Measurements from ENCODE around the gene CYSTM1. TPM values are rescaled to one million over a fixed set of nuclear protein-coding genes. Genes with fewer than 3 reads are reported as not detected.
"Not testable (repeated sequence)": the region's sequence is repeated elsewhere in the genome, so short reads cannot be mapped to it uniquely, and the experiment has no call there.

Gene CYSTM1
- polyA plus RNA-seq, 10 donors = 19.6 to 40.6 (median 37.0) TPM

DNA sequence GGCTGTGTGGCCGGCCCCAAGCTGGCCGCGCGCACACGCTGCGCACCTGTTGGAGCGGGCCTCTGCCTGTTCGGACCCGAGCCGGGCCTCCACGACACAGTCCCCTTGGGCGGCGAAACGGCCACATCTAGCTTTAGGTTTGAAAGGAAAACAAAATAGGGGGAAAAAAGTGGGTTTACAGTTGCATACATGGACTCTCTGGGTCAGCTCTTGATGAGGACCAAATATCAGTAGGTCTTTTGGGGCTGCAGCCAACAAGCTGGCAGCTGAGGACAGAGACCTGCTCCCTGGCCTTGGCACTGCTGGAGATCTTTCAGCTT, 28.5 kb upstream of the CYSTM1 start:
- no peak for DNase-seq

DNA sequence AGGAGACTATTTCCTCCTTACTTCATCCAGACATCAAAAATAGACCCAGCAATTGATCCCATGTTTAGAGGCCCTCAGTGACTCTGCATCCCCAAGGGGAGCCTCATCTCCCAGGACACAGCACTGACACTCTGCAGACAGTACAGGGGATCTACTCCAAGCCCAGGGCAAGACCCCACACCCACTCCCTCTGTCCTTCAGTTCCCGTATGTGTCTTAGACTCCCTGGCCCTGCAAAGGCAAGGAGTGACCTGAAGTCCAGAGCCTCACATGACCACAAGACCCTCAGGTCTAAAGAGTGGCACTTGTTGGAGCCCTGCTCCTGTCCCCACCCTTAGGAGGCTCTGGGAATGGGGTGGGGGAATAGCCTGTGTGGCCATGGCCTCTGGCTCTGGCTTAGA, 27.5 kb upstream of the CYSTM1 start:
- DNase-seq = no peak

DNA sequence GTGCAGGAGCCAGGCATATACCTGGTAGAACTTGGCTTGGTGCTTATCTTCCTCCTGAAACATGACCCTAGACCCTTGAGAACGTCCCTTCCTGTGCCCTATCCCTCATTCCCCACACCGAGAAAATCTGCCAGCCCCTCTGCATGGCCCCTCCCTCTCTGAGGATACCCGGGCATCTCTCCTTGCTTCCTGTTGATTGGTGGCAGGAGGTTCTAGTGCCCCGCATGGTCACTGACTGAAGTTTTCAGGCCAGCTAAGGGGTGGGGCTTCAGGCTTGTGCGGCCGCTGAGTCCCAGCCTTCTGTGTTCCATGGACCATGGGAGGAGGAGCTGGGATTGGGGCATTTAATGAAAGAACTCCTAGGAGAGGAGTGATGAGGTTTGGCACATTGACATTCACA, 26.5 kb upstream of the CYSTM1 start:
- no peak for DNase-seq

DNA sequence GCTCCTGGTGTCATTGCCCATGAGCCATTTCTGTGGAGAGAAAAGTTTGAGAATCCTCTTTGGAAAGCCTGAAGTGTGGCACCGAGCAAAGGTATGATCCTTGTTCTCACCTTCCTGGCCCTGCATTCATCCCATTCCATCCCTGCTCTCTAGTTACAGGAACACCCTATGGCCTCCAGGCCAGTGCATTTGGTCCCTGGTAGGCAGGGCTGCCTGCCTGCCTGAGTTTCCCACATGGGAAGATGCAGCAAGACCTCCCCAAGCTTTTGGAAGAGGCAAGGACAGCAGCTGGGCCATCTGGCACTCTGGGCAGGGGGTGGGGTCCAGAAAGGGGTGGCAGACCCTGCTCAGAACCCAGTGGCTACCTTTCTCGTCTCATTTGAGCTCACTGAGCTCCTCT, 24.8 kb upstream of the CYSTM1 start:
- no peak for DNase-seq

DNA sequence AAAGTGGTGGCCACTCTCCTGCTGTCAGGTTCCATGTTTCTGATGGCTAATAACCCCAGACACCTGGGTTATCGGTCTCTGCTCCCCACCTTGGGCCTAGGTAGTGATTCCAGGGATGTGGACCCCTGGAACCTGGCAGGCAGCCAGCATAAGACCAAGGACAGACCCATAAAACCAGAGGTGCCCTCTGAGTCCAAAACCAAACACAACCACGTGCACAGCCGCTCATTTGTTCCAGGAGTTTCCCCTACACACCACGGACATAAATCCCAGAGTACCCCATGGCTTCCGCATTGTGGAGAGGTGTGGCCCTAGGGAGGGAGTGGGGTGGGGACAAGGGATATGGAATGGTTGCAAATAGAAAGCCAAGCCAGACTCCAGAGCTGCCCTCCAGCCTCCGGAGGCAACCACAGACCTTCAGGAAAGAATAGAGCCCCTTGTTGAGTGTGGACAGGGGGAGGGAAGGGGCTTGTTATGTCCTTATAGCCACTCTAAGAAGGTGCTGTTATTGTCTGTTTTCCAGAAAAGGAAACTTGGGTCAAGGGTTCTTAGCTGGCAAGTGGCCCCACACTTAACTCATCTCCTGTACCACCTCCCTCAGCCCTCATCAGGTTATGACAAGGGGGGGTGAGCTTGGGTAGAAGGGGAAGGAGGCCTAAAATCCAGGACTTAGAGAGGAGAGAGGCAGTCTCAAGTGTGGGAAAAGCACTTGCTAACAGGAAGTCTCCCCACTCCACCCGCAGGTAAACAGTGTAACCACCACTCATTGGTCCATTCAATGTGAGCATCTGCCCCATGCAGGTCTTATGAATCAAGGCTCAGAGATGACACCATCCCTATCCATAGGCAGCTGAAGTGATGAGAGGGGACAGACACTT, 23.6 kb upstream of the CYSTM1 start:
- DNase-seq = no peak

DNA sequence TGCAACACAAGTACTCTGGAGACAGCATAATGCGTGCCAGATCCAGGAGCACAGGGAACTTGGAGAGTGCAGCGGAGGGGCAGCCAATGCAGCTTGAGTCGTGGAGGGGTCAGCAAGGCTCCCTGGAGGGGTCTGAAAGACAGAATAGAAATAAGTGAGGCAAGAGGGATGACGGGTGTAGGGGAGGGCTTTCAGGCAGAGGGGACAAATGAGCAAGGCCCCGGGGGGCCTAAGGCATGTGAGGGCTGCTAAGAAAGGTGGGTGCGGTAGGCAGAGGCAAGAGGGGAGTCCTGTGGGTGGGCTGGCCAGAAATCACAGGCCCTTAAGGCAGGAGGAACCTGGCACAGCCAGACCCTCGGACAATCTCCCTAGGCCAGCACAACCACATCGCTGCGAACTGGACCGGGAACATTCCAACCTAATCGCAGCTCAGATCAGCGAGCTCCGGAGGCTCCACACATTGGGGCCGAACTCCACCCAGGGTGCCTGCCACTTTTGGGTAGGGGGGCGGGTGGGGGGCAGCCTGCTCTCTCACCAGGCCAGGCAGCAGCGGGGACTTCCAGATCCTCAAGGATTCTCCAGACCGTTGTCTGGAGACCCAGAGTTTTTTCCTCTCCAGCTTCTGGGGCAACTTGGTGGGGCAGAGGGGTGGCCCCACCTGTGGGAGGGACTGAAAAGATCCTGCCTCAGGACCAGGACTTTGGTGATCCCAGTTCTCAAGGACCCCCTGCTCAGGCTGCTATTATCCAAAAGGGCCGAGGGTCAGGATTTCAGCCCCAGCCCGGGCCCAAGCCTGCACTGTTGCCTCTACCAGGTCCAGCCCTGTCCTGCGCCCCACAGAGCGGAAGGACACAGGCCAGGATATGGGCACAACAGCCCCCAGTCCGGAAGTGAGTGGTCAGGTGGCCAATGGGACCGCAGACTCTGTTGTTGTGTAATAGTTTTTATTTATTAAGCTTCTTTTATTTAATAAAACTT, 22.7 kb upstream of the CYSTM1 start:
- DNase-seq = no peak

DNA sequence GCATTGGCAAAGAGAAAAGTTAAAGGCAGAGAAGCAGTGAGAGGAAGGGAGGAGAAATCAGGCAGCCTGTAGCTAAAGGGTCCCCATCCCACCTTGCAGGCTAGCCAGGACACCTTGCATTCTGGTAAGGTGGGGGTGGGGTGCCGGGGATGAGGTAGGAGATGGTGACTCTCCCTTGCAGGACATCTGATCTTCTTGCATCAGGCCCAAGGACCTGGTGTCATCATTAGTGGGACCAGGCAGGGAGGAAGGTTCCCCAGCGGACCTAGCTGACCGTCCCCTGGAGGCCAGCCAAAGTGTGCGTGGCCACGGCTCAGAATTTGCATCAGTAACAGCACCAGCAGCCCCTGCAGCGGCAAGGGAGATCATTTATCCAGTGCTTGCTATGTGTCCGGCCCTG, 21.7 kb upstream of the CYSTM1 start:
- no peak for DNase-seq

DNA sequence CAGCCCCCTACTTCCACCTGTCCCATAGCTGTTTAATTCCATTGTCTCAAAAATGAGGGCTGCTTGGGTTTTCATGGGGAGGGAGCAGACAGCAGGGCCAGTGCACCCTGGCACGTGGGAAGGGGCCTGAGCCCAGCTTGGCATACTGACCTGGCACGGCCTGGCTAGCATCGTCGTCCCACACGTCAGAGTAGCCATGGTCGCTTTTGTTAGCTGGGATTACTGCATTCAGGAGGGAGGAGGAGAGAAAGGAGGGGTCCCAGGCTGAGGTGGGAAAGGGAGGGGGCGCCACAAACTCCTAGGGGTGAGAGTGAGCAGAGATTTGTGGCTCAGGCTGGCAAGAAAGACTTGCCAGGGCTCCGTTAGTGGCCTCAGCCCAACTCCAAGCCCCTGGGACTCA, 21.1 kb upstream of the CYSTM1 start:
- no peak for DNase-seq

DNA sequence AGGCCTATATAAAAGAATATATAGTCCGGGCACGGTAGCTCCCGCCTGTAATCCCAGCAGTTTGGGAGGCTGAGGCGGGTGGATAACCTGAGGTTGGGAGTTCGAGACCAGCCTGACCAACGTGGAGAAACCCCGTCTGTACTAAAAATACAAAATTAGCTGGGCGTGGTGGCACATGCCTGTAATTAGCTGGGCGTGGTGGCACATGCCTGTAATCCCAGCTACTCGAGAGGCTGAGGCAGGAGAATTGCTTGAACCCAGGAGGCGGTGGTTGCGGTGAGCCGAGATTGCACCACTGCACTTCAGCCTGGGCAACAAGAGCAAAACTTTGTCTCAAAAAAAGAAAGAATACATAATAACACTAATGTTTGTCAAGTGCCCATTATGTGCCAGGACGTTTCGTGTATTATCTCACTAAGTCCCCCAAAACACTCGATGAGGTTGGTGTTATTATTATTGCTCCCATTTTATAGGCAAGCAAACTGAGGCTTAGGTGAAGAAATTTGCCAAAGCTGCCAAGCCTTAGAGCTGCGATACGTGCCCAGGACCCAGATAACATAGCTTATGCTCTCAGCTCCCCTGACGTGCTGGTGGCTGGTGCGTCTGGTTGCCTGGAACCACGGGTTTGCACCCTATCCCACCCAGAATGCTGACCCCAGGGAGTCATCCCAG, 20.1 kb upstream of the CYSTM1 start:
- not testable (repeated sequence) for DNase-seq

DNA sequence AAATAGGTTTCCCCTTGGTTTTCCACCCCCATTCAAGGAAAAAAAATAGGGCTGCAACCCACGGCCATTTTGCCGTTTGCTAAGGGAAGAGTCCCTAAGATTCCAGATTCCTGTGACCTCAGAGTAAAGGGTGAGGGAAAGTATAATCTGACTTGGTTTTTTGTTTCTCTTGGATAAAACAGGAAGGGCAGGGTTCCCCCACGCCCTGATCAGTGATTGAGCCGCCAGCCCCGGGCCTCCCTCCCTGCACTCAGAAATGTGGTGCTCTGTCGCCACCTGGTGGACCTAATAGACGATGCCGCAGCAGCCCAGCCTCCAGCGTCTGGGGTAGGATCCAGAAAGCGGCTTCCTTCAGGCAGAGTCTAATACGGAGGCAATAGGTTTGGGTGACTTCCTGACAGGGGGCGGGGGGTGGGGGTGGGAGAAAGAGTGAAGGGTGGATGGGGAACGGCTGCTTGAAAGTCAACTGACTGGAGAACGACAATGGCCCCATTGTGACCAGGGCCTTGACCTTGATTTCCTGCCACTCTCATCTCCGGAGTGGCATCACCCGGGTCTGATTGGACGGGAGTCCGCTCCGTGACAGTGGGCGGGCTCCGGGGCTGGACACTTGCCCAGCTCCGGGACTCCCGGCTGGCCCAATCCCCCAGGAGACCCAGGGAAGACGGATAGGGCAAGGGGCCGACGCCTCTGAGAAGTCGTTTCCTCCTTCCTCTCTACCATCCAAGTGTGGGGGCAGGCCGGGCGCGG, 17.8 kb upstream of the CYSTM1 start:
- DNase-seq = peak; percentile 79 to 92 (median 90)

DNA sequence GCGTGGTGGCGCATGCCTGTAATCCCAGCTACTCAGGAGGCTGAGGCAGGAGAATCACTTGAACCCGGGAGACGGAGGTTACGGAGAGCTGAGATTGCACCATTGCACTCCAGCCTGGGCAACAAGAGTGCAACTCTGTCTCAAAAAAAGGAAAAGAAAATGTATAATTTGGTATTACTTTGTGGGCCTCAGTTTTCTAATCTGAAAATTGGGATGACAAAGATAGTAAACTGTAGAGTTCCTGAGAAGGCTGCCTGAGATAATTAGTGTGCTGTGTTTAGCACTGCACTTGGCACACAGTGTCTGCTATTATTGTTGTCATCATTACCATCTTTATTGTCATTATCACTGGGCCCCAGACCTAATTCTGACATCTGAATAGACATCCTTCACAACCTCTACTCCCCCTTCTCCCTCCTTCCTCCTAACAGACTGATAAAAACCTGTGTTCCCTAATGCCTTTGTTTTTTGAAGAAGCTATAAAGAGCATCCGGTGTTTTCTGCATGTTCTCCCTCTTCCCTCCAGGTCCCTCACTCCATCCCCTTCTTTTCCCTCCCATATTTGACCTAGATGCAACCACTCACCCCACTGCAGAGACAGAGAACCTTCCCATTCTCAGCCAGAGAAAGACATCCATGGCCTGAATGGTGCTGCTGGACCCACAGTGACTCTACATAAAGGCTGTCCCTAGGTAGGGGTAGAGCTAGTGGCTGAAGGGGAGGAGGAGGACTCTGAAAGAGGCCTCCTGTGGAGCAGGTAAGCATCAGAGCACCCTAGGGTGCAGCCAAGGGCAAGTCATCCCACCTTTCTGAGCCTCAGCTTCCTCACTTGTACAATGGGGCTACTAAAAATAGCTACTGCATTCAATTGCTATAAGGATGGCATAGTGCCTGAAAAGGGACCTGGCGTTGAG, 15.7 kb upstream of the CYSTM1 start:
- no peak for DNase-seq

DNA sequence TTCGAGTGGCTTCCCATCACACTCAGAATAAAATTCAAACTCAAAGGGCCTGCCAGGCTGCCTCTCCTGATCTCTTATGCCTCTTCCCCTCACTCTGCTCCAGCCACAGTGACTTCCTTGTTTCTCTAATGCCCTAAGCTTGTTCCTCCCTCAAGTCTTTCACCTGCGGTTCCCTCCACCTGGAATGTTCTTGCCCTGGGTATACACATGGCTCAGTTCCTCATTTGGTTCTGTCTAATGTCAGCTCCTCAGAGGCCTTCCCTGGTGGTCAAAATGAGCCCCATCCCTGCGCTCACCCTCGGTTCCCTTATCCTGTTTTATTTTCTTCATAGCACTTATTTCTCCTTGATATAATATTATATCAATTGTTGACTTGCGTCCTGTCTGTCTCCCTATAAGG, 12.7 kb upstream of the CYSTM1 start:
- DNase-seq = no peak

DNA sequence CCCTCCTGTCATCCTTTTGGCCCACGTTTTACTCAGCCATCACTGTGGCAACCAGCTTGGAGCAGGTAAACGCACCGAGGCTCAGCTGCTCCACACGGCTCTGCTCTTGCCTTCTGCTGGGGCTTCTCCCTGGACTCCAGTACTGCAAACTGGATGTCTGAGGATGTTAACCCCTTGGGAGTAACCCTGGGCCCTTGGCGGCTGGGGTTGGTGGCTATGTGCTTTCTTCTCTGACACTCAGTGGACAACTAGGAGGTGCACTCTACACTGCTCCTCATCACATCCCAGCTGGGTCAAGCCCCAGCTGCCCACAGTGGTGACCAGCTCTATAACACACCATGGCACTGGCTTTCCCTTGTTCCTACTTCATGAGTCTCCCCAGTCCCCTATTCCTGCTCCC, 12.2 kb upstream of the CYSTM1 start:
- DNase-seq = no peak

DNA sequence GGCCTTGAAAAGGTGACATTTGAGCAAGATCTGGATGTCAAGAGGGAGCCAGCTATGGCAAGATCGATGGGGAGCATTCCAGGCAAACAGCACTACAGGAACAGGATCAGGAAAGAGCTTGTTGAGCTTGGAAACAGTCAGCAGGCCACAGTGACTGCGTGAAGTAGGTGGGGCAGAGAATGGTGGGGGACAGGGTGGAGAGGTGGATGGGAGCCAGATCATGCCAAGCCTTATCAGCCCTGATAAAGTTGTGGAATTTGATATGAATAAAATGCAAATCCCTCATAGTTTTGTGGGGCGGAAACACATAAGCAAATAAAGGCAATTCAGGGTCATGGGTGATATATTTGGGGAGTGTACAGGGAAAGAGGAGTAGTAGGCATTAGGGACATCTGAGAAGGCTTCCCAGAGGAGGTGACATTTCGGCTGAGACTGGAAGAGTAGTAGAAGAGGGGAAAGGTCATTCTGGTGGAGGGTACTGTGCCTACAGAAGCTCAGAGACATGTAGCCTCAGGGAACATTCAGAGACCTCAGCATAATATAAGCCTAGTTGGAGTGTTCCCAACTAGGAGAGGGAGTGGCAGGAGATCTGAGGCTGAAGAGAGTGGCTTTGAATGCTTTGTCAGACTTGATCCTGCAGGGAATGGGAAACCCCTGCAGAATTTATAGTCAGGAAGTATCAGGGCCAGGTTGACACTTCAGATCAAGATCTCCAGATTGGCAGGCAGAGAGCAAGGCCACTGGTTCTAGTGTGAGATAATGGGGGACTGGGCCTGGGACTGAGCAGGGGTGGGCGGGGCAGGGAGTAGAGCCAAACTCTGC, 9.7 kb upstream of the CYSTM1 start:
- no peak for DNase-seq

DNA sequence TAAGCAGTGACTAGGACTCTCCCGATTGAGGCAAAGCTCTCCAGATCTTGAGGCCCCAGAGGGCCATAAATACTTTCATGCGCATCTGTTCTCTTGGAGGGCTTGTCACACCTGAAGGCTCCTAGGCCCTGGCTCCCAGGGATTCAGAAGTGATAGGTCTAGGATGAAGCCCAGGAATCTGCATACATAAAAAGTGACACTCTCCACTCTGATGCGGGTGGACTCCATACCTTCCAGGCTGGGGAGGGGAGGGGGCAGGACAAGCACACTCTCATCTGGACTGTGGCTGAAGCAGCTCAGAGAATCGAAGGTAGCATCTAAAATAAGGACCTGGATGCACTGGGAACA, 9.1 kb upstream of the CYSTM1 start:
- no peak for DNase-seq

DNA sequence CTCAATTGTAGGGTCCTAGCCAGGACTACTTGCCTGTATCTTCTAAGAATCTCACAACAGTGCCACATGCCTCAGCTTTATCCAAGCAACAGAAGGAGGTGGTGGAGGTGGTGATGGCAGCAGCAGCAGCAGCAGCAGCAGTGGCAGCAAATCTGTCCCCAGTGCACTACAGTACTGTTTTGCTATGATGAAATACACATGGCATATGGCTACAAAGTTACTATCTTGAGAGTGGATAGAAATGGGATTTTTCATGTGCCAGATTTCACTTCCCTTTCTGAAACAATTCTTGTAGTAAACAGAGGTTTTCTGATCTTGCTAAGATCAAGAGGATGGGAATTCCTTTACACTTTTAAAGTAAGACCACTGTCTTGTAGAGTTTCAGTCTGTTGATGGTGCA, 8.1 kb upstream of the CYSTM1 start:
- no peak for DNase-seq

DNA sequence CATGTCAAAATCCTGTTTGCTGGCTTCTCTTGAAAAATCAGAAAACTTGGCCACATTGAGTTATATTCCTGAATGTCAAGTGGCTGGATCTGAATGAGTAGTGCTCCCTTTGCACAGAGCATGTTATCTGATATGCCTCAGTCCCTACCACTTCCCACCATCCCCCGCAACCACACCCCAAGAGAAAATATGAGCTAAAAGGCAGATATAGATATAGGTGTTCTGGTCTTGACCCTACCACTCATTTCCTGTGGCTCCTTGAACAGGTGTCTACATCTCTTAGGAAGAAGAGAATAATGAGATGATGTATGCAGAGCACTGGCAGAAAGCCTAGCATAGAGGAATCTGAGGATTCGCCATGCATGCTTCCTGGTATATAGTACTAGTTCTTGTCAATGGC, 6.6 kb upstream of the CYSTM1 start:
- no peak for DNase-seq

DNA sequence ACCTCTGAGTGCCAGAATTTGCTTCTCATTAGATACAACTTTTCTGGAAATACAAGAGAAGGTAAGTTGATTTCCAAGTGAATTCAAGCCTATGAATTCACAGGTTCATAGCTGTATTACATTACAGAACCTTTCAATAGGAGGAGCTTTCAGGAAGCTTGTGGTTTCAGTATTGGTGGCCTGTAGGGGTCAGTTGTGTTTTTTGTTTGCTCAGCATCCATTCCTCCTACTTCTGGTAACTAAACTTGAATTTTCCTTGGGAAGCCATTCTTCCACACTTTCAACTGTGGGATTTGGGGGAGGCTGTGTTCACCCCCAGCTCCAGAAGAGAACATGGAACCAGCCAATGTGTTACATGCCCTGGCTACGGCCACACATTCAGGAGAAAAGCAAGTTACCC, 5.6 kb upstream of the CYSTM1 start:
- no peak for DNase-seq

DNA sequence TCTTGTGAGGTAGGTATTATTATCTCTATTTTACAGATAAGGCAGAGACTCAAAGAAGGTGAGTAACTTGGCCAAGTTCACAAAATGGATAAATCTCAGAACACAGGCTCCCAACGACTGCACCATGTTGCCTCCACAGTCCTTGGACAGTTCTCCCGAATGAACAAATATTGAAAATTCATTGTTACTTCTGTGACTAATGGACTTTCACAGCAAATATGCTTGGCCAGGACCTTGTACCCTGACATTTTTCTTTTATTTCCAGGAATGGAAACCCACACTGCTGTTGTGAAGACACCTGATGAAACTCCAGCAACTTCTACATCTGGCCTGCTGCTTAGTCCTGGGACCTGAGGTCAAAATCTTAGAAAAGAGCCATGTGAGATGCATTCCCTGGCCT, 2.5 kb upstream of the CYSTM1 start:
- DNase-seq = no peak

DNA sequence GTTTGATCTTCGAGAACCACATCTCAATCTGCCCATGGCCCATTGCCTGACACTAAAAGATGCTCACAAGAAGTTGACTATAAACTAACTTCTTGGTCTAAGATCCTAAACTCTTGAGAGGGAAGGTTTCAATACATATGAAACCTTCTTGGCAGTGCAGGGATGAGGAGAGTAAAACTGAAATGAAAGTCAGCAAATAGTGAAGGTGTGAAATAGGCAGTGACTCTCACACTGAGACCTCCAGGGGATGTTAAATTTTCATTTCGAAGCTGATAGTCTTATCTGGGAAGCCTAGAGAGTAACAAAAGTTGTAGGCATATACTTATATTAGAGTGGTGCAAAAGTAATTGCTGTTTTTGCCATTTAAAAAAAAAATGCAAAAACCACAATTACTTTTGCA, 974 bp upstream of the CYSTM1 start:
- DNase-seq = no peak

Data from muscle of back (tissue), 11 donors.